ENCODE results near the gene COL18A1. TPM values are rescaled to one million over a fixed set of nuclear protein-coding genes. Genes with fewer than 3 reads are reported as not detected.

COL18A1 gene
- total and polyA plus RNA-seq, 9 of the 15 experiments (the other 6 are each of a cell fraction or from before 2014, with no cell fraction given): 0.14 to 16.4 (median 2.0) TPM

DNA sequence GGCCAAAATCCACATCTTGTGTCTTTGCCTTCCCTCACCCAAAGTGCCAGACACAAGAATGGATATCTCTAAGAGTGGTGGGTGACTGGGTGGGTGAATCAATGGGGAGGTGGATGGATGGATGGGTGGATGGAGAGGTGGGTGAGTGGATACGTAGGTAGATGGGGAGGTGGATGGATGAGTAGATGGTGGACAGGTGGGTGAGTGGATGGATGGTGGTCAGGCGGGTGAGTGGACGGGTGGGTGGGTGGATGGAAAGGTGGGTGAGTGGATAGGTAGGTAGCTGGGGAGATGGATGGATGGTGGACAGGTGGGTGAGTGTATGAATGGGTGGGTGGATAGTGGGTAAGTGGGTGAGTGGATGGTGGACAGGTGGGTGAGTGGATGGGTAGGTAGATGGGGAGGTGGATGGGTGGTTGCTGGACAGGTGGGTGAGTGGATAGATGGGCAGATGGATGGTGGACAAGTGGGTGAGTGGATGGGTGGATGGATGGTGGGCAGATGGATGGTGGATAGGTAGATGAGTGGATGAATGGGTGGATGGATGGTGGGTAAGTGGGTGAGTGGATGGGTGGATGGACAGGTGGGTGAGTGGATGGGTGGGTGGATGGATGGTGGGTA lies 103.0 kb downstream of the COL18A1 start:
- no peaks in the 10 kb centered on the region for H3K9me1 ChIP-seq (ENCODE audit: control insufficient read depth, insufficient read depth, low read length)
- no peak overlapping the region for H3K27ac ChIP-seq (ENCODE audit: extremely low read depth, low read depth, low read length)
- H3K9ac ChIP-seq (ENCODE audit: insufficient read depth in 1 of 2, low read depth in 2 of 2, low read length in 2 of 2): no peak overlapping the region; a peak in 1 of 4 replicates
- H3K27me3 ChIP-seq (ENCODE audit: control insufficient read depth in 2 of 2, insufficient read depth in 2 of 2, low read length in 2 of 2): no peaks in the 10 kb centered on the region
- POLR2A ChIA-PET: interaction anchor here (0.9 kb wide), 1 partner anchor 16 kb away, joined by 3 read pairs; no protein-coding TSS in a partner anchor
- DNase-seq (ENCODE audit: extremely low read depth in 1 of 4, low spot score in 3 of 4) (no peak), FAIRE-seq (peak; percentile 69), ATAC-seq (no peak)
- H3K4me3 ChIP-seq: no peak overlapping the region
- no peaks in the 10 kb centered on the region for H3K9me3 ChIP-seq (replicated peaks; ENCODE audit: control insufficient read depth, insufficient read depth, low read depth, low read length)
- in situ Hi-C loops (cut with MboI) (no loop called here), intact Hi-C loops (cut with micrococcal nuclease) (no loop called here)
- 100% methylated on average over 2 of the region's 3 CpGs for WGBS (ENCODE audit: insufficient coverage, low coverage, missing lambda C conversion rate)
- BruUV-seq (replicated peaks): no TSS peak
- H2AFZ ChIP-seq (ENCODE audit: low read depth, low read length): no peak overlapping the region
- CTCF ChIA-PET (ENCODE audit: low intra/inter-chr PET ratio): no interaction called here
- H3K36me3 ChIP-seq (ENCODE audit: control insufficient read depth, insufficient read depth, low read length): peaks cover 17% of the 10 kb centered on the region; the same call in 1 of the 3 replicates
- H3K4me1 ChIP-seq (replicated peaks in 1 of 2; ENCODE audit: control insufficient read depth in 2 of 2, insufficient read depth in 2 of 2, low read length in 2 of 2): peaks cover 6 to 79% of the 10 kb centered on the region in 2 experiments; a peak in 4 of 5 replicates
- H3K79me2 ChIP-seq (ENCODE audit: control insufficient read depth, insufficient read depth, low read length): no peaks in the 10 kb centered on the region
- no peak overlapping the region for H3K4me2 ChIP-seq (ENCODE audit: insufficient read depth, low read length)
- peaks cover 30% of the 10 kb centered on the region for H4K20me1 ChIP-seq (replicated peaks; ENCODE audit: control insufficient read depth, insufficient read depth, low read length)
- TF ChIP-seq ZBTB2 (IDR thresholded peaks at IDR 0.05): peak; percentile 89
- TF ChIP-seq POLR2B (IDR thresholded peaks at IDR 0.05; ENCODE audit: low read depth, partially characterized antibody): peak; percentile 55
- no peak for TF ChIP-seq ZEB2 (IDR thresholded peaks at IDR 0.05)
- TF ChIP-seq ZNF583 (CRISPR knock-in tag; IDR thresholded peaks at IDR 0.05): no peak
- no peak for TF ChIP-seq ZFPM2 (CRISPR knock-in tag; IDR thresholded peaks at IDR 0.05)
- TF ChIP-seq, protein P1, sequence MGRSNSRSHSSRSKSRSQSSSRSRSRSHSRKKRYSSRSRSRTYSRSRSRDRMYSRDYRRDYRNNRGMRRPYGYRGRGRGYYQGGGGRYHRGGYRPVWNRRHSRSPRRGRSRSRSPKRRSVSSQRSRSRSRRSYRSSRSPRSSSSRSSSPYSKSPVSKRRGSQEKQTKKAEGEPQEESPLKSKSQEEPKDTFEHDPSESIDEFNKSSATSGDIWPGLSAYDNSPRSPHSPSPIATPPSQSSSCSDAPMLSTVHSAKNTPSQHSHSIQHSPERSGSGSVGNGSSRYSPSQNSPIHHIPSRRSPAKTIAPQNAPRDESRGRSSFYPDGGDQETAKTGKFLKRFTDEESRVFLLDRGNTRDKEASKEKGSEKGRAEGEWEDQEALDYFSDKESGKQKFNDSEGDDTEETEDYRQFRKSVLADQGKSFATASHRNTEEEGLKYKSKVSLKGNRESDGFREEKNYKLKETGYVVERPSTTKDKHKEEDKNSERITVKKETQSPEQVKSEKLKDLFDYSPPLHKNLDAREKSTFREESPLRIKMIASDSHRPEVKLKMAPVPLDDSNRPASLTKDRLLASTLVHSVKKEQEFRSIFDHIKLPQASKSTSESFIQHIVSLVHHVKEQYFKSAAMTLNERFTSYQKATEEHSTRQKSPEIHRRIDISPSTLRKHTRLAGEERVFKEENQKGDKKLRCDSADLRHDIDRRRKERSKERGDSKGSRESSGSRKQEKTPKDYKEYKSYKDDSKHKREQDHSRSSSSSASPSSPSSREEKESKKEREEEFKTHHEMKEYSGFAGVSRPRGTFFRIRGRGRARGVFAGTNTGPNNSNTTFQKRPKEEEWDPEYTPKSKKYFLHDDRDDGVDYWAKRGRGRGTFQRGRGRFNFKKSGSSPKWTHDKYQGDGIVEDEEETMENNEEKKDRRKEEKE (IDR thresholded peaks at IDR 0.05; ENCODE audit: borderline replicate concordance in 1 of 2, control insufficient read depth in 1 of 2, low read depth in 2 of 2, low read length in 1 of 2): peak in 1 of 2 experiments; percentile 82; a peak in 1 of 4 replicates
- no peak for TF ChIP-seq HDGF (IDR thresholded peaks at IDR 0.05)
- TF ChIP-seq, protein P2, sequence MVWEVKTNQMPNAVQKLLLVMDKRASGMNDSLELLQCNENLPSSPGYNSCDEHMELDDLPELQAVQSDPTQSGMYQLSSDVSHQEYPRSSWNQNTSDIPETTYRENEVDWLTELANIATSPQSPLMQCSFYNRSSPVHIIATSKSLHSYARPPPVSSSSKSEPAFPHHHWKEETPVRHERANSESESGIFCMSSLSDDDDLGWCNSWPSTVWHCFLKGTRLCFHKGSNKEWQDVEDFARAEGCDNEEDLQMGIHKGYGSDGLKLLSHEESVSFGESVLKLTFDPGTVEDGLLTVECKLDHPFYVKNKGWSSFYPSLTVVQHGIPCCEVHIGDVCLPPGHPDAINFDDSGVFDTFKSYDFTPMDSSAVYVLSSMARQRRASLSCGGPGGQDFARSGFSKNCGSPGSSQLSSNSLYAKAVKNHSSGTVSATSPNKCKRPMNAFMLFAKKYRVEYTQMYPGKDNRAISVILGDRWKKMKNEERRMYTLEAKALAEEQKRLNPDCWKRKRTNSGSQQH (CRISPR knock-in tag; IDR thresholded peaks at IDR 0.05): peak; percentile 75; the same call in 1 of the 2 replicates
- peak; percentile 74; the same call in 1 of the 2 replicates for TF ChIP-seq GATAD2A (IDR thresholded peaks at IDR 0.05)
- TF ChIP-seq NFIC (IDR thresholded peaks at IDR 0.05): peak; percentile 16; the same call in 1 of the 2 replicates
- no peak for TF ChIP-seq HMBOX1 (IDR thresholded peaks at IDR 0.05)
- no peak for TF ChIP-seq ZKSCAN1 (IDR thresholded peaks at IDR 0.05; ENCODE audit: low read depth, low read length)
- TF ChIP-seq HNRNPL (IDR thresholded peaks at IDR 0.05; ENCODE audit: low read depth, low read length): peak; percentile 65; the same call in 1 of the 2 replicates
- TF ChIP-seq MYC (IDR thresholded peaks at IDR 0.05; ENCODE audit: low read depth, low read length): no peak
- no peak for TF ChIP-seq MYC (CRISPR knock-in tag; IDR thresholded peaks at IDR 0.05; ENCODE audit: borderline replicate concordance, low read depth)
- TF ChIP-seq HDAC3 (IDR thresholded peaks at IDR 0.05; ENCODE audit: borderline replicate concordance, partially characterized antibody): no peak
- TF ChIP-seq HDAC1 (IDR thresholded peaks at IDR 0.05): peak in 1 of 2 experiments; percentile 82; a peak in 2 of 4 replicates
